ENCODE results near the gene CBLC. TPM values are rescaled to one million over a fixed set of nuclear protein-coding genes. Genes with fewer than 3 reads are reported as not detected.

Gene CBLC
- total RNA-seq, 1 experiment from 2014 or later, result 15.9 TPM

GRCh38 chr19:44732235-44733014 lies 45.3 kb upstream of the CBLC start:
- Histone ChIP-seq H4K5ac (ENCODE audit: insufficient read length, low read depth, low read length) (no peak overlapping the region), H3K4me2 (ENCODE audit: insufficient read depth, insufficient read length, low read length) (no peak overlapping the region), H2BK120ac (ENCODE audit: low read depth, low read length, poor library complexity, severe bottlenecking) (no peak overlapping the region), H3K27me3 (ENCODE audit: insufficient read depth, low read length) (no peaks in the 10 kb centered on the region), H3K79me2 (ENCODE audit: insufficient read depth, low read length) (no peaks in the 10 kb centered on the region), H4K8ac (replicated peaks; ENCODE audit: insufficient read length, low read depth, low read length) (no peak overlapping the region), H3T11ph (ENCODE audit: low read length) (no peak overlapping the region), H2BK20ac (ENCODE audit: low read depth, low read length, poor library complexity, severe bottlenecking) (no peak overlapping the region), H2BK5ac (ENCODE audit: insufficient read length, low read length) (no peak overlapping the region), H3K18ac (ENCODE audit: insufficient read length, low read depth, low read length) (no peak overlapping the region), H3K23me2 (ENCODE audit: insufficient read length, low read depth, low read length, poor library complexity, severe bottlenecking) (no peaks in the 10 kb centered on the region), H3K9ac (ENCODE audit: extremely low read depth, insufficient read length, low read length) (no peak overlapping the region), H2AK5ac (ENCODE audit: insufficient read length, low read length) (no peak overlapping the region), H3K23ac (ENCODE audit: insufficient read length, low read depth, low read length) (no peak overlapping the region), H2BK12ac (ENCODE audit: insufficient read length, low read depth, low read length) (no peak overlapping the region), H3K9me3 (ENCODE audit: control insufficient read depth, low read depth, low read length) (no peaks in the 10 kb centered on the region), H3K56ac (ENCODE audit: insufficient read length, low read depth, low read length) (no peak overlapping the region), H2BK15ac (ENCODE audit: low read depth, low read length) (no peak overlapping the region), H3K14ac (ENCODE audit: insufficient read depth, low read length) (no peak overlapping the region), H4K91ac (ENCODE audit: insufficient read length, low read depth, low read length) (no peak overlapping the region), H3K4ac (ENCODE audit: low read depth, low read length) (no peak overlapping the region), H3K79me1 (ENCODE audit: insufficient read depth, low read depth, low read length, poor library complexity, severe bottlenecking) (no peaks in the 10 kb centered on the region), H3K4me1 (ENCODE audit: insufficient read depth, low read length) (no peaks in the 10 kb centered on the region; the same call in 1 of the 2 replicates), H3K27ac (ENCODE audit: insufficient read length, low read depth, low read length) (no peak overlapping the region), H2AFZ (ENCODE audit: low read length) (no peak overlapping the region), H4K20me1 (ENCODE audit: control insufficient read depth, insufficient read depth, insufficient read length) (no peaks in the 10 kb centered on the region)
- TF ChIP-seq CTCF (conservative IDR thresholded peaks at IDR 0.05), result no peak
- H3K27ac Mint-ChIP-seq, result no peak overlapping the region
- H3K4me1 Mint-ChIP-seq, result peaks cover 3% of the 10 kb centered on the region in 2 experiments; a peak in 3 of 4 replicates
- H3K4me3 Mint-ChIP-seq, result no peak overlapping the region
- H3K9me3 Mint-ChIP-seq, result peaks cover 0 to 3% of the 10 kb centered on the region in 2 experiments; a peak in 1 of 5 replicates
- DNase-seq, result no peak
- no peaks in the 10 kb centered on the region for H3K36me3 Mint-ChIP-seq (ENCODE audit: insufficient read depth in 1 of 3, low read depth in 3 of 3)
- peaks cover 21% of the 10 kb centered on the region for H3K27me3 Mint-ChIP-seq (ENCODE audit: low read depth)
- no CpG with 5 or more reads among the region's 11 CpGs for WGBS (ENCODE audit: extremely low coverage, insufficient read length, low lambda C conversion rate)
